OCI-LY1 (cell line): Measurements from ENCODE around the gene NOXO1.

Experiments
- EZH2 ChIP-seq: fragments of 200-600 bp; sonication (generic), shearing (Covaris generic); IDR thresholded peaks from 2 replicates; pipeline ENCODE4 v1.8.0; 2017; ENCODE audit warnings: borderline replicate concordance, mixed run types, mild to moderate bottlenecking, antibody characterized with exemption, low read length, moderate library complexity, mixed read lengths
- TF ChIP-seq, protein P1 (sequence below): fragments of 200-600 bp; sonication (generic), shearing (Covaris generic); IDR thresholded peaks from 2 replicates; pipeline ENCODE4 v1.5.1; 2017; ENCODE audit warnings: mild to moderate bottlenecking, antibody characterized with exemption, low read length, moderate library complexity, mixed read lengths

DNA sequence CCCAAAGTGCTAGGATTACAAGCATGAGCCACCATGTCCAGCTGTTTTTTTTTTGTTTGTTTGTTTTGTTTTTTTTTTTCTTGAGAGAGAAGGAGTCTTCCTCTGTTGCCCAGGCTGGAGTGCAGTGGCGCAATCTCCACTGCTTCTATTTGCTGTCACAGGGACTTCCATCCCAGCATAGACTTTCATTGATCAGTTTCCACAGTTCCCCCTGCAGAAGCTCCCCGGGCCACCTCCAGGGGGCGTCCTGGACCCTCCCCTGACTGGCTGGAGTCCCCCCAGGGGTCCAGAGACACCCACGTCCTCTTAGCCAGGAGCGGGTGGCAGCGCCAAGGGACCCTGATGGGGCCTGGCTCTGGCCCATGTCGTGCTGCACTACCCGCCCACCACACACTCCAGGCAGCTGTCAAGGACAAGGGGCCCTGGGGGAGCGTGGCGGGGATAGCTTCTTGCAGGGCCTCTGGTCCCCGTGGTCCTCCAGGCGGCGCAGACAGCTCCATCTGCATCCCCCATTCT is 35.2 kb upstream of the NOXO1 start:
- TF ChIP-seq, protein P1, sequence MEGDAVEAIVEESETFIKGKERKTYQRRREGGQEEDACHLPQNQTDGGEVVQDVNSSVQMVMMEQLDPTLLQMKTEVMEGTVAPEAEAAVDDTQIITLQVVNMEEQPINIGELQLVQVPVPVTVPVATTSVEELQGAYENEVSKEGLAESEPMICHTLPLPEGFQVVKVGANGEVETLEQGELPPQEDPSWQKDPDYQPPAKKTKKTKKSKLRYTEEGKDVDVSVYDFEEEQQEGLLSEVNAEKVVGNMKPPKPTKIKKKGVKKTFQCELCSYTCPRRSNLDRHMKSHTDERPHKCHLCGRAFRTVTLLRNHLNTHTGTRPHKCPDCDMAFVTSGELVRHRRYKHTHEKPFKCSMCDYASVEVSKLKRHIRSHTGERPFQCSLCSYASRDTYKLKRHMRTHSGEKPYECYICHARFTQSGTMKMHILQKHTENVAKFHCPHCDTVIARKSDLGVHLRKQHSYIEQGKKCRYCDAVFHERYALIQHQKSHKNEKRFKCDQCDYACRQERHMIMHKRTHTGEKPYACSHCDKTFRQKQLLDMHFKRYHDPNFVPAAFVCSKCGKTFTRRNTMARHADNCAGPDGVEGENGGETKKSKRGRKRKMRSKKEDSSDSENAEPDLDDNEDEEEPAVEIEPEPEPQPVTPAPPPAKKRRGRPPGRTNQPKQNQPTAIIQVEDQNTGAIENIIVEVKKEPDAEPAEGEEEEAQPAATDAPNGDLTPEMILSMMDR, result peak; percentile 57
- TF ChIP-seq EZH2, result no peak
